GM12878 (cell line): ENCODE results near the gene LGALS3. TPM values are rescaled to one million over a fixed set of nuclear protein-coding genes. Genes with fewer than 3 reads are reported as not detected.

Source experiments
- ATAC-seq: fragments of 200-7000 bp; cut with Tn5 transposase; 3 replicates; pipeline ENCODE4 v1.9.1; 2020; ENCODE audit warnings: mild to moderate bottlenecking, moderate library complexity
- BruUV-seq: library from RNA; stranded (reverse); fragments of 400-500 nt; replicated peaks from 2 replicates; lab custom pipeline; 2021; lab: Mats Ljungman, UMichigan
- CTCF ChIA-PET: fragments of 300-600 bp; sonication (Branson Sonifier 250); formaldehyde crosslinking; extraction: SDS; loops from one replicate; lab custom pipeline; 2021; ENCODE audit warnings: inconsistent platforms; lab: Yijun Ruan, JAX
- POLR2A ChIA-PET: fragments of 350-600 bp; formaldehyde crosslinking; extraction: SDS; loops from one replicate; lab custom pipeline; 2021; ENCODE audit warnings: inconsistent platforms; lab: Charles Lee
- RAD21 ChIA-PET: fragments of 300-600 bp; sonication (Branson Sonifier 250); formaldehyde crosslinking; loops from one replicate; lab custom pipeline; 2023; ENCODE audit warnings: antibody characterized with exemption; ENCODE audit not compliant: unreplicated experiment; lab: Charles Lee
- SMC1A ChIA-PET: fragments of 300-600 bp; sonication (Branson Sonifier 250); formaldehyde crosslinking; loops from one replicate; lab custom pipeline; 2023; ENCODE audit not compliant: unreplicated experiment, uncharacterized antibody; lab: Charles Lee
- DNase-seq: peaks from one replicate; pipeline ENCODE4 v3.0.0-alpha.2; 2011; ENCODE audit warnings: low read depth, low spot score
- FAIRE-seq: peaks from 3 replicates; lab custom pipeline; 2011; peaks lifted over from hg19 to GRCh38; lab: Jason Lieb, UNC
- H2AFZ ChIP-seq: 2 replicates; pipeline ENCODE4 v1.6.0; 2011; ENCODE audit warnings: low read depth, low read length, control low read depth; ENCODE audit not compliant: control insufficient read depth
- H3K27ac ChIP-seq: 2 replicates; pipeline ENCODE4 v1.5.1; 2011; ENCODE audit warnings: control low read depth; ENCODE audit not compliant: control insufficient read depth, insufficient read depth
- H3K27me3 ChIP-seq, 2 experiments: replicated peaks in 1 of 2; 2 replicates each; pipeline versions ENCODE4 v1.6.0 to v1.6.1; 2011; ENCODE audit warnings: low read length in 1 of 2; ENCODE audit not compliant: control insufficient read depth in 2 of 2, insufficient read depth in 2 of 2
- H3K36me3 ChIP-seq, 2 experiments: 2 replicates each; pipeline ENCODE4 v1.5.1; 2011; ENCODE audit warnings: low read length in 1 of 2; ENCODE audit not compliant: control insufficient read depth in 2 of 2, insufficient read depth in 2 of 2
- H3K4me1 ChIP-seq: 2 replicates; pipeline ENCODE4 v1.6.1; 2011; ENCODE audit warnings: mild to moderate bottlenecking, low read length, moderate library complexity, mixed read lengths; ENCODE audit not compliant: control insufficient read depth, insufficient read depth
- H3K4me2 ChIP-seq: 2 replicates; pipeline ENCODE4 v1.6.0; 2011; ENCODE audit warnings: control low read depth; ENCODE audit not compliant: control insufficient read depth, insufficient read depth
- H3K4me3 ChIP-seq: fragments of 200-600 bp; sonication (generic); 2 replicates; pipeline ENCODE4 v1.5.1; 2016
- H3K79me2 ChIP-seq: 2 replicates; pipeline ENCODE4 v1.6.0; 2011; ENCODE audit warnings: low read length; ENCODE audit not compliant: control insufficient read depth, insufficient read depth
- H3K9ac ChIP-seq: 2 replicates; pipeline ENCODE4 v1.8.0; 2011; ENCODE audit warnings: low read length, control low read depth, mixed read lengths; ENCODE audit not compliant: control insufficient read depth, insufficient read depth
- H3K9me3 ChIP-seq: replicated peaks from 3 replicates; pipeline ENCODE4 v1.5.1; 2011; ENCODE audit warnings: mild to moderate bottlenecking, low read length; ENCODE audit not compliant: control insufficient read depth, insufficient read depth
- H4K20me1 ChIP-seq: 2 replicates; pipeline ENCODE4 v1.6.0; 2011; ENCODE audit not compliant: control insufficient read depth, insufficient read depth
- CBFB ChIP-seq: IDR thresholded peaks from 2 replicates; pipeline ENCODE4 v1.6.1; 2016; ENCODE audit warnings: antibody characterized with exemption, low read depth
- DPF2 ChIP-seq: fragments of 450-650 bp; IDR thresholded peaks from 2 replicates; pipeline ENCODE4 v1.6.1; 2017; ENCODE audit warnings: mild to moderate bottlenecking
- GABPA ChIP-seq: IDR thresholded peaks from 2 replicates; pipeline ENCODE4 v1.6.1; 2014; ENCODE audit warnings: antibody characterized with exemption, low read depth, mild to moderate bottlenecking, inconsistent platforms
- IRF5 ChIP-seq: fragments of 450-650 bp; IDR thresholded peaks from 2 replicates; pipeline ENCODE4 v1.6.1; 2017; ENCODE audit warnings: borderline replicate concordance
- MEF2B ChIP-seq: fragments of 450-650 bp; IDR thresholded peaks from 2 replicates; pipeline ENCODE4 v1.6.1; 2018; ENCODE audit warnings: mild to moderate bottlenecking, moderate library complexity; ENCODE audit not compliant: partially characterized antibody, poor library complexity, severe bottlenecking
- PAX8 ChIP-seq: fragments of 450-650 bp; IDR thresholded peaks from 2 replicates; pipeline ENCODE4 v1.6.1; 2017; ENCODE audit warnings: mild to moderate bottlenecking, moderate library complexity
- POU2F2 ChIP-seq: IDR thresholded peaks from 3 replicates; pipeline ENCODE4 v1.6.1; 2011; ENCODE audit warnings: low read depth, mild to moderate bottlenecking, low read length, borderline replicate concordance
- RAD51 ChIP-seq: fragments of 450-650 bp; IDR thresholded peaks from 2 replicates; pipeline ENCODE4 v1.6.1; 2016; ENCODE audit warnings: moderate library complexity, mild to moderate bottlenecking, inconsistent platforms
- RBBP5 ChIP-seq: fragments of 200-600 bp; sonication (generic); conservative IDR thresholded peaks from 2 replicates; pipeline ENCODE4 v1.6.1; 2016
- SIX5 ChIP-seq: IDR thresholded peaks from 2 replicates; pipeline ENCODE4 v1.6.1; 2011; ENCODE audit warnings: mild to moderate bottlenecking, low read depth, low read length, moderate library complexity; ENCODE audit not compliant: severe bottlenecking
- SKIL ChIP-seq: fragments of 450-650 bp; IDR thresholded peaks from 2 replicates; pipeline ENCODE4 v1.6.1; 2017; ENCODE audit warnings: mild to moderate bottlenecking, low read depth, inconsistent platforms; ENCODE audit not compliant: poor library complexity, severe bottlenecking
- TCF3 ChIP-seq: IDR thresholded peaks from 2 replicates; pipeline ENCODE4 v1.6.1; 2012; ENCODE audit warnings: low read depth, mild to moderate bottlenecking, low read length, borderline replicate concordance; ENCODE audit not compliant: insufficient read depth
- WRNIP1 ChIP-seq: IDR thresholded peaks from 2 replicates; pipeline ENCODE4 v1.6.1; 2011; ENCODE audit warnings: low read depth, low read length, improper control_type of control experiment, borderline replicate concordance
- YY1 ChIP-seq: IDR thresholded peaks from 2 replicates; pipeline ENCODE4 v1.6.1; 2011; ENCODE audit warnings: low read depth, mild to moderate bottlenecking, low read length
- ZNF384 ChIP-seq: IDR thresholded peaks from 2 replicates; pipeline ENCODE4 v1.6.1; 2012; ENCODE audit warnings: low read depth, mild to moderate bottlenecking, low read length, improper control_type of control experiment, borderline replicate concordance
- ZNF592 ChIP-seq: fragments of 450-650 bp; IDR thresholded peaks from 2 replicates; pipeline ENCODE4 v1.6.1; 2017; ENCODE audit warnings: mild to moderate bottlenecking, moderate library complexity
- WGBS: methylation state at CpG from one replicate; pipeline ENCODE4 v1.1.6; 2016; ENCODE audit warnings: low lambda C conversion rate; ENCODE audit not compliant: insufficient replicate concordance, insufficient coverage; ENCODE audit errors: missing lambda C conversion rate; 5-methylcytosine and 5-hydroxymethylcytosine counted together
- in situ Hi-C: fragments of 300-500 bp; cut with MboI; formaldehyde crosslinking; loops from 9 replicates; pipeline ENCODE4 v1.14.3; 2018; ENCODE audit warnings: mixed read lengths
- intact Hi-C: fragments of 100-400 bp; cut with micrococcal nuclease; formaldehyde crosslinking; loops from one replicate; pipeline ENCODE4 v1.14.2; 2022; ENCODE audit not compliant: unreplicated experiment
- polyA plus RNA-seq, 11 experiments: library from polyadenylated mRNA; depleted of rRNA in 4 of 11; unstranded in 6 of 11; stranded (reverse) in 5 of 11; fragments of >200 nt; fragmentation: Nextera tagmentation in 4 of 11; fragmentation: Illumina TruSeq in 1 of 11; extraction: Ambion mirVana in 4 of 11; extraction: Trizol in 1 of 11; gene quantifications; 1 replicate in 1 of 11; 2 replicates in 10 of 11; pipeline versions ENCODE4 v1.2.1 to v1.2.3, GENCODE V29; 2011 to 2016; ENCODE audit warnings: inconsistent platforms in 2 of 11, missing spikeins in 2 of 11, low read depth in 1 of 11
- total RNA-seq, 4 experiments: library from RNA; depleted of rRNA in 3 of 4; stranded (reverse); fragments of >200 nt in 3 of 4; fragmentation: Illumina TruSeq in 1 of 4; extraction: Trizol in 1 of 4; gene quantifications; 2 replicates each; pipeline versions ENCODE4 v1.2.1 to v1.2.3, GENCODE V29; 2013 to 2021

The LGALS3 gene
- total and polyA plus RNA-seq, 10 of the 15 experiments (the other 5 are each of a cell fraction or from before 2014, with no cell fraction given), result 1.5 to 34.2 (median 18.4) TPM

DNA sequence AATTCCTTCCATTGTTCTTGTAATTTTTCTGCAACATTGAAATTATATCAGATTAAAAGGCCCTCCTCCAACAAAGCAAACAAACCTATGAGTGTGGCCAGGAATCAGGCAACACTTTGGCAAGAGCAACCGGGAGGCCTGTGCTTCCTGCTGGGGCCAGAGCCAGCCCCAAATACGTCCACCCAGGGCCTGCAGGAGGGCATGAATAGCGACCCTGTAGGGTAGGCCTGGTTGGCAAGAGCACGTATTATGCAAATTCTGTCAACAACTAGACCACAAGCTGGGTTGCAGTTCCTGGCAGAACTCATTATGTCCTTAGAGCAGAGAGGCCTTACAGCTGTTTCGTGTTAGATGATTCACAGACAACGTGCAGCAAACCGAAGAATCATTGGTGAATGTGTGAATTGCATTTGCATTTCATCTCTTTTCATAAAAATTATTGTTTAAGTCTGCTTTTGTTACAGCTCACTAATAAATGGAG lies 26.9 kb upstream of the LGALS3 start:
- Histone ChIP-seq H3K4me1 (peaks cover 62% of the 10 kb centered on the region), H3K27me3 (no peaks in the 10 kb centered on the region), H3K9ac (no peak overlapping the region; the same call in 1 of the 2 replicates), H3K4me2 (peak overlapping the region; percentile 94), H3K79me2 (no peaks in the 10 kb centered on the region), H3K9me3 (peaks cover 6% of the 10 kb centered on the region; the same call in 2 of the 3 replicates), H3K36me3 (no peaks in the 10 kb centered on the region), H2AFZ (no peak overlapping the region; the same call in 1 of the 2 replicates), H4K20me1 (no peaks in the 10 kb centered on the region), H3K27ac (peak overlapping the region; percentile 99), H3K4me3 (0 out of 2 replicates have a peak overlapping the region, but pooled peaks have one; percentile 4)
- 3% methylated on average over 7 of the region's 7 CpGs for WGBS
- in situ Hi-C loops, result no loop called here
- RAD21 ChIA-PET, result interaction anchor here (0.6 to 3.2 kb wide), 12 partner anchors 10 to 175 kb away, joined by 3 to 27 read pairs (median 7); partner anchors contain the start of genes LGALS3 and MAPK1IP1L
- SMC1A ChIA-PET, result interaction anchor here (0.9 to 4.1 kb wide), 20 partner anchors 9 to 231 kb away, joined by 3 to 42 read pairs (median 8); partner anchors contain the start of genes DLGAP5 and MAPK1IP1L
- DNase-seq (peak; percentile 99), ATAC-seq (peak; percentile 84), FAIRE-seq (peak; percentile 99)
- CTCF ChIA-PET, result interaction anchor here (0.7 to 3.6 kb wide), 8 partner anchors 10 to 30 kb away, joined by 3 to 15 read pairs (median 4); partner anchors contain the start of gene LGALS3
- POLR2A ChIA-PET, result interaction anchor here (1.2 to 2.8 kb wide), 8 partner anchors 16 to 88 kb away, joined by 3 to 14 read pairs (median 8); partner anchors contain the start of genes LGALS3 and MAPK1IP1L
- TSS peak; percentile 83 for BruUV-seq
- intact Hi-C loops, result loop anchor here (2.0 to 10.0 kb wide), 3 partner anchors 51 to 173 kb away; partner anchors contain the start of genes DLGAP5, FBXO34 and MAPK1IP1L
- TF ChIP-seq RBBP5 (no peak), ZNF384 (no peak), RAD51 (peak; percentile 54), CBFB (0 out of 2 replicates have a peak, but pooled peaks have one; percentile 65), IRF5 (no peak), POU2F2 (peak; percentile 100), WRNIP1 (no peak), SKIL (peak; percentile 39), PAX8 (no peak), YY1 (peak; percentile 41; the same call in 1 of the 2 replicates), DPF2 (peak; percentile 87), MEF2B (peak; percentile 68), SIX5 (no peak), TCF3 (peak; percentile 88), ZNF592 (peak; percentile 59; the same call in 1 of the 2 replicates), GABPA (no peak)
